Stomach (tissue), 4 donors: Measurements from ENCODE around the gene ARSI.

Experiments used
- EP300 ChIP-seq: sonication (generic); formaldehyde crosslinking; IDR thresholded peaks from one replicate; pipeline ENCODE4 v1.6.1; 2017; ENCODE audit warnings: antibody characterized with exemption
- POLR2AphosphoS5 ChIP-seq, 3 donors: sonication (generic); formaldehyde crosslinking; IDR thresholded peaks; one replicate each; pipeline ENCODE4 v1.6.1; 2016; ENCODE audit warnings: antibody characterized with exemption in 3 of 3
- TF ChIP-seq, protein P1 (sequence below), 7 experiments: fragments of 450-650 bp in 4 of 7; fragments of 200-600 bp in 3 of 7; sonication (generic) in 3 of 7; IDR thresholded peaks; one replicate each; pipeline ENCODE4 v1.5.1; 2016 to 2019; ENCODE audit warnings: antibody characterized with exemption in 7 of 7, control low read depth in 2 of 7, mild to moderate bottlenecking in 1 of 7

DNA sequence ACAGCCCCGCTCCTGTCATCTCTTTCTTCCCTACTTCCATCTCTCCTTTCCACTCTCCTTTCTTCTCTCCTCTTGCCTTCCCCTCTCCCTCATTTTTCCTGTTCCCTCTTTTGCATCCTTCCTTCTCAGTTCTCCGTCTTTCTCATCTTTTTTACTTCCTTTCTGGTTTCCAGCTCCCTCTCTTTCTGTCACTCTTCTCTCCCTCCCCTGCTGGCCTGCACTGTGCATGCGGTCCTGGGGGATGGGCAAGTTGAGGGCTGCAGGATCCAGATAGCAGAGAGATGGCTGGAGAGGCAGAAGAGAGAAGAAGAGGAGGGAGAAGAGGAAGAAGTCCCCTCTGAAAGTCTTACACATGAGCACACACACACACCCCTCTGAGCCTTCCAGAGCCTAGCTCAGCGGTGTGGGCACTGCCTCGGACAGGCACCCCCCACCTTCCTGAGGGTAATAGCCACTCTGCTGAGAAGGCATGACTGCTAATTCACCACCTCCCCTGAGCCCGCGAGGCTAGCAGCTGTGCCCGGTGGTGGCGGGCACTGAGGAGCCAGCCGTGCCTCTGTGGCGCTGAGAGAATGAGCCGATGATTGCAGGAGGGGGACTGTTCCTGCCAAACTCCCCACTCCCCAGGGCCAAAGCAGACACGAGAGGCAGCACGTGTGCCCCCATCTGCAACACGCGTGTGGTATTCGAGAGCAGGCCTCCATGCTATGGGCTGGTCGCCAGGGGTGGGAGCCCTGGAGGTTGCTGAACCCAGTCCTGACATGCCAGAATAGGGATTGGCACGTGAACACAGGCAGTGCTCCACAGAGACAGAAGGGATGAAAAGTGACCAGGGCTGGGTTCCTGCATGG is 9.4 kb downstream of the ARSI start:
- TF ChIP-seq, protein P1, sequence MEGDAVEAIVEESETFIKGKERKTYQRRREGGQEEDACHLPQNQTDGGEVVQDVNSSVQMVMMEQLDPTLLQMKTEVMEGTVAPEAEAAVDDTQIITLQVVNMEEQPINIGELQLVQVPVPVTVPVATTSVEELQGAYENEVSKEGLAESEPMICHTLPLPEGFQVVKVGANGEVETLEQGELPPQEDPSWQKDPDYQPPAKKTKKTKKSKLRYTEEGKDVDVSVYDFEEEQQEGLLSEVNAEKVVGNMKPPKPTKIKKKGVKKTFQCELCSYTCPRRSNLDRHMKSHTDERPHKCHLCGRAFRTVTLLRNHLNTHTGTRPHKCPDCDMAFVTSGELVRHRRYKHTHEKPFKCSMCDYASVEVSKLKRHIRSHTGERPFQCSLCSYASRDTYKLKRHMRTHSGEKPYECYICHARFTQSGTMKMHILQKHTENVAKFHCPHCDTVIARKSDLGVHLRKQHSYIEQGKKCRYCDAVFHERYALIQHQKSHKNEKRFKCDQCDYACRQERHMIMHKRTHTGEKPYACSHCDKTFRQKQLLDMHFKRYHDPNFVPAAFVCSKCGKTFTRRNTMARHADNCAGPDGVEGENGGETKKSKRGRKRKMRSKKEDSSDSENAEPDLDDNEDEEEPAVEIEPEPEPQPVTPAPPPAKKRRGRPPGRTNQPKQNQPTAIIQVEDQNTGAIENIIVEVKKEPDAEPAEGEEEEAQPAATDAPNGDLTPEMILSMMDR (IDR thresholded peaks at IDR 0.05), result no peak
- no peak for TF ChIP-seq EP300
- TF ChIP-seq POLR2AphosphoS5 (IDR thresholded peaks at IDR 0.05), result no peak
